ENCODE results near the gene DZIP1.
"Not testable (repeated sequence)": the region's sequence is repeated elsewhere in the genome, so short reads cannot be mapped to it uniquely, and the experiment has no call there.

DZIP1 gene

DNA sequence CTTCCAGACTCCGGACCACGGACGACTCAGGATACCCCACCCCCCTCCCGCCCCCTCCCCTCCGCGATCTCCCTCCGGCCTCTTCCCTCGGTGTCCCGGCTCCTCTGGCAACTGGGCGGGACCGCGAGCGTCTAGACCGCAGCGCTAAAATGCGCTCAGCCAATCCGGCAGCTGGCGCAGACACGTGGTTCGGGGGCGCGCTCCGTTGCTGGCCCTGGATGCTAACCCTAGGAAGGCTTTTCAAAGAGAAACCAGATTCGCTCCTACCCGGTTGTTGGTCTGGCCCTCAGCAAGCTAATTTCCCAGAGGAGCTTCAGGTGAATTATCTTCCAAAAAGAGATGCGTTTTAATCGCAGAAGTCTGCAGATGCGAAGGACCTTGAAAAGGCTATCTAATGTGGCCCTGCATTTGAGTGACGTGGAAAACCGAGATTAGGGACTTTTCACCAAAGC, at the start of gene DZIP1:
Gene DZIP1 (minus strand): TSS at position 106 of the 452 bp plus-strand sequence. CDS start 2,677 bp downstream, outside the sequence.
- peak; percentile 94 for FAIRE-seq

DNA sequence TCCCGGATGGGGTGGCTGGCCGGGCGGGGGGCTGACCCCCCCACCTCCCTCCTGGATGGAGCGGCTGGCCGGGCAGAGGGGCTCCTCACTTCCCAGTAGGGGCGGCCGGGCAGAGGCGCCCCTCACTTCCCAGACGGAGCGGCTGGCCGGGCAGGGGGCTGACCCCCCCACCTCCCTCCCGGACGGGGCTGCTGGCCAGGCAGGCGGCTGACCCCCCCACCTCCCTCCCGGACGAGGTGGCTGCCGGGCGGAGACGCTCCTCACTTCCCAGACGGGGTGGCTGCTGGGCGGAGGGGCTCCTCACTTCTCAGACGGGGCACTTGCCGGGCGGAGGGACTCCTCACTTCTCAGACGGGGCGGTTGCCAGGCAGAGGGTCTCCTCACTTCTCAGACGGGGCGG, 46.5 kb upstream of the DZIP1 start:
- FAIRE-seq = not testable (repeated sequence)

DNA sequence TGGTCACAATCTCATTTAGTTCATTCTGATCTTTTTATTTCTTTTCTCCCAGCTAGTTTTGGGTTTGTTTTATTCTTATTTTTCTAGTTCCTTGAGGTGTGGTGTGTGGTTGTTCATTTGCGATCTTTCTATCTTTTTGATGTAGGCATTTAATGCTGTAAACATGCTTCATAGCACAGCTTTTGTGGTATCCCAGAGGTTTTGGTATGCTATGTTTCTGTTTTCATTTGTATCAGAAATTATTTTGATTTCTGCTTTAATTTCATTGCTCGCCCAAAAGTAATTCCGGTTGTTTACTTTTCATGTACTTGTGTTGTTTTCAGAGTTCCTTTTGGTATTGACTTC, 45.0 kb upstream of the DZIP1 start:
- FAIRE-seq = no peak

DNA sequence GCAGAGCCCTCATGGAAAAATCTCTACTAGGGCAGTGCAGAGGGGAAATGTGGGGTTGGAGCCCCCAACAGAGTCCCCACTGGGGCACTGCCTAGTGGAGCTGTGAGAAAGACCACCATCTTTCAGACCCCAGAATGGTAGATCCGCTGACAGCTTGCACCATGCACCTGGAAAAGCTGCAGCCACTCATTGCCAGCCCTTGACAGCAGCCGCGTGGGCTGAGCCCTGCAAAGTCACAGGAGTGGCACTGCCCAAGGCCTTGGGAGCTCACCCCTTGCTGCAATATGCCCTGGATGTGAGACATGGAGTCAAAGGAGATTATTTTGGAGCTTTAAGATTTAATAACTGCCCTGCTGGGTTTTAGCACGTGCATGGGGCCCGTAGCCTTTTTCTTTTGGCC, 40.5 kb upstream of the DZIP1 start:
- FAIRE-seq = not testable (repeated sequence)

GRCh38 chr13:95684418-95684817, 39.9 kb upstream of the DZIP1 start:
- FAIRE-seq = no peak

- peak; percentile 66 for FAIRE-seq
Measured at GRCh38 chr13:95679722-95680121, 35.2 kb upstream of the DZIP1 start.

DNA sequence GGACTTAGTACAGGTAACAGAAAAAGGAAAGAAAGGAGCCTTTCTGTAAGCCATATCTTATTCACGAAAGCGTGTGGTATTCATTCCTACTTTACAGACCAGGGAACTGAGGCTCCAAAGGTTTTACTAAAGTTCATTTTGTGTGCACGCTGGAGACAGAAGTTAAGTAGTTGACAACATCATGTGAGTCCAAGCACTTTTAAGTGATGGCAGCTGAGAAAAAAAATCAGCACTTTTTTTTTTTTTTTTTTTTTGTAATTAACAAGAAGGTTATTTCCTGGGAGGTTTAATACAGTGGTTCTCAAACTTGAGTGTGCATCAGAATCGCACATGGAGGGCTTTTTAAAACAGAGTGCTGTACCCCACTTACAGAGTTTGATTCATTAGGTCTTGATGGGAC, 34.5 kb upstream of the DZIP1 start:
- FAIRE-seq = no peak

GRCh38 chr13:95677564-95678266, 33.2 kb upstream of the DZIP1 start:
- FAIRE-seq = no peak

DNA sequence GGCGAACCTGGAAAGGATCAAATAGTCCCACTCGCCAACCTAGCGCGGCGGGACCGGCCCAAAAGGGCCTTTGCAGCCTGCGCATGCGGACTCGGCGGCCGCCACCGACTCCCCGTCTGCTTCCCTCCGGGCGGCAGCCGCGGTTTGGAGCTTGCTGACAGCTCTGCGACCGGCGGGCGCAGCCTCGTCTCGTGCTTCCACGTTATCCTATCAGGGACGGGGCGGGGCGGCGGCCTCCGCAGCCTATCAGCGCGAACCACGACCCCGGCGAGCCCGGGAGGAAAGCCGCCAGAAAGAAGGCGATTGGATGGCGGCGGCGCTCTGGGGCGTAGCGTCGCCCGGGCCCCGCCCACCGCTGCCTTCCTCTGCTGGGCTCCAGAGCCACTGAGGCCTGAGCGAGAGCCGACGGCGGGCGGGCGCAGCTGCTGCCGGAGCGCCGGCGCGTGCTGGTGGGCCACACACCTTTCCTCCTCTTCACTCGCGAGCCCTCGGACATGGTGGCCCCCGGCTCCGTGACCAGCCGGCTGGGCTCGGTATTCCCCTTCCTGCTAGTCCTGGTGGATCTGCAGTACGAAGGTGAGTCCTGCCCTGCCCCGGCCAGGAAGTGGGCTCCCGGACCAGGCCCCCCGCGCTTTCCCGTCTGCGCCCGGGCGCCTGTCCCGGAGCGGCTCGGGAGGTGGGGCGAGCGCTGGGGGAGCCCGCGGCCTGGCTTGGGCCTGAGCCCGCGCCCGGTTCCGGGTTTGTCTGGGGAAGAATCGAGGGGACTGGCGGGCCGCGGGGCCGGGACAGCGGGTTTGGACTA, 32.5 kb upstream of the DZIP1 start, which contains the start of gene DNAJC3:
Gene DNAJC3 (plus strand): TSS at position 378 of the 802 bp plus-strand sequence. CDS start 117 bp downstream, at position 495.
- peak; percentile 98 for FAIRE-seq

GRCh38 chr13:95676105-95676761, 31.7 kb upstream of the DZIP1 start:
- no peak for FAIRE-seq

GRCh38 chr13:95671597-95671996, 27.1 kb upstream of the DZIP1 start:
- no peak for FAIRE-seq

GRCh38 chr13:95667235-95667634, 22.7 kb upstream of the DZIP1 start:
- FAIRE-seq = not testable (repeated sequence)

DNA sequence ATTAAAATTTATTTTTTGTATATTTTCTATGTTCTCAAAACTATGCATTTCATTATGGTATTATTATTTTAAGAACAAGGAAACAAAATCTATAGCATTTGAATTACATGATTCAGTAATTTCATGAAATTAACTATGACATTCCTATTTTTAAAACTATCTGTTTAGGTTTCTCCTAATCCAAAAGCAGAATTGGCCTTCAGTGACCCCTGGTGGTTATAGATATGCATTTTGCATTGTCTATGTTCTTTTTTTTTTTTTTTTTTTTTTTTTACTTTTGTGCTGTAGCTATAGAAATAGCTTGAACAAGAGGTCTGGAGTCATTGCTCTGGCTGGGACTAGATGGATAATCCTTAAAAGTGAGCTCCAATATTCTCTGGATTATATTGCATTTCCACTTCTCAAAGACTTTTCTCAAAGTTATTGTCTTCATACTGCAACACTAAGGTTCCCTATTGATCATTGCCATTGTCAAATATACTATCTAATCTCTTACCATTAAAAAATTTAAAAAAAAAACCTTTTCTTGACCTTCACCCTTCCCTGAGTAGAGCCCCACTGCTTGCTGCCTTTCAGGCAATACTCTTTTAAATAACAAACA, 16.6 kb upstream of the DZIP1 start:
- FAIRE-seq = peak; percentile 96

DNA sequence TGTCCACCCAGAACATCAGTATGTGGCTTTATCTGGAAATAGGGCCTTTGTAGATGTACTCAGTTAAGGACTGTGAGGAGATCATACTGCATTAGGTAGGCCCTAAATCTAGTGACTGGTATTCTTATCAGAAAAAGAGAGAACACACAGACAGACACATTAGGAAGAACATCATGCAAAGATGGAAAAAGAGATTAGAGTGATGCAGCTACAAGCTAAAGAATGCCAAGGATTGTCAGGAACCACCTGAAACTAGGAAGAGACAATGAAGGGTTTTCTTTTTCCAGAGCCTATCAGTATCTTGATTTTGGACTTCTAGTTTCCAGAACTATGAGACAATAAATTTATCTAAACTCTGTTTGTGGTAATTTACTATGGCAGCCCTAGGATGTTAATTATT, 15.0 kb upstream of the DZIP1 start:
- no peak for FAIRE-seq

- no peak for FAIRE-seq
Measured at GRCh38 chr13:95656386-95657015, 12.0 kb upstream of the DZIP1 start.

DNA sequence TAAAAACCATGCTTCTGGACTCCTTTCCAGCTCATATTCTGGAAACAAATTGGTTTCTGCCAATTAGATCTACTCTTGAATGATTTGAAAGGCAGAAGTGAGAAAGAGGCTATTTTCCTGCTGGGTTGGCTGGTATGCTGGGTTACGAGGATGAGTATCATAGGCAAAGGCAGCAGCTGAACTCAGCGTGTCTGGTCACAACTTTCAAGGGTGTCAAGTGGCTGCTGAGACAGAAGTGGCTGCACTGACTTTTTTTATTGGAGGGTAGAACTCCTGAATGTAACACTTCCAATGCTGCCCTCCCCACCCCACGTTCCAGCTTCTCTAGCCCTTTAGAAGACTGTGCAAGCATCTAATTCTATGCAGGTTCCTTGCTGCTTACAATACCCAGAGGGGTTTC, 8.3 kb upstream of the DZIP1 start:
- no peak for FAIRE-seq

GRCh38 chr13:95652244-95652764, 7.8 kb upstream of the DZIP1 start:
- no peak for FAIRE-seq

DNA sequence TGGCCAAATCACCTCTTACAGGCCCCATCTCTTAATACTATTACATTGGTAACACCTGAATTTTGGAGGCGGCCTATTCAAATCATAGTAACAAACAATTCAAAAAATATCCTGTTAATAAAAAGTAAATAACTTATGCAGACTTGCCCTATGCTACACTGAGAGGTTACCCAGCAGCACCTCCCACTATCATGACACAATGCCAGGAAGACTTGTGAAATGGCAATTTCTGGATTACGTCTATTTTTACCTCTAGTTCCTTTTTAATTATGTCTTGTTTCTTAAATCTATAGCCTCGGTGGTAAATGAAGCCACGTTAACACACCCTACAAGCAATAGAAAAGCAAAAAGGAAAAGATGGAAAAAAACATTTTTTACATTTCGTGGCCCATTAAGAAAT, 6.2 kb upstream of the DZIP1 start:
- no peak for FAIRE-seq

GRCh38 chr13:95647321-95647720, 2.8 kb upstream of the DZIP1 start:
- FAIRE-seq = no peak

- FAIRE-seq = no peak
Measured at GRCh38 chr13:95643936-95644598, 439 bp downstream of the DZIP1 start.

DNA sequence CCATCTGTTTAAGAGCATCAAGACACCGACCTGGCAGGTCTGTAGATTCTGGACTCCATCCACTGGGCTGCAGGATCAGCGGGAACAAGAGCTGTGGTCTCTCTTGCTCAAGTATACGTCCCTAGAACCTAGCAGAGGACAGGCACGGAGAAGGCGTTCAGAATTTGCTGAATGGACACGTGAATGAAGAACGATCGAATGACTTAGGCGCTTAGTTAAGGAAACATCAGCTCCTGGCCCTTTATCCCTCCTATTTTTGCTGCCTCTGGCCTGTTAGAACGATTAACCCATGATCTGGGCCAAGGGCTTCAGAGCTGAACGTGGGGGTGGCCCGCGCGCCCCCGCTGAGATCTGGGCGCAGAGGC, 953 bp downstream of the DZIP1 start:
- no peak for FAIRE-seq

- FAIRE-seq = peak; percentile 23
Measured at GRCh38 chr13:95642999-95643398, 1.5 kb downstream of the DZIP1 start.
